Hepatocyte (in vitro differentiated cells): ENCODE results near the gene CNN3. TPM values are rescaled to one million over a fixed set of nuclear protein-coding genes. Genes with fewer than 3 reads are reported as not detected.

Experiments
- DNase-seq: peaks from one replicate; pipeline ENCODE4 v3.0.0-alpha.2; 2016; ENCODE audit warnings: low spot score
- H2AFZ ChIP-seq: fragments of 200-600 bp; sonication (generic); 2 replicates; pipeline ENCODE4 v1.6.0; 2016; ENCODE audit warnings: antibody characterized with exemption, mild to moderate bottlenecking
- H3K27ac ChIP-seq: fragments of 200-600 bp; sonication (generic); 2 replicates; pipeline ENCODE4 v1.5.1; 2016; ENCODE audit warnings: mild to moderate bottlenecking
- H3K27me3 ChIP-seq: fragments of 200-600 bp; sonication (generic); 2 replicates; pipeline ENCODE4 v1.6.1; 2016
- H3K36me3 ChIP-seq: fragments of 200-600 bp; sonication (generic); replicated peaks from 2 replicates; pipeline ENCODE4 v1.5.1; 2016; ENCODE audit warnings: low read depth; ENCODE audit not compliant: insufficient read depth
- H3K4me1 ChIP-seq: fragments of 200-600 bp; sonication (generic); 2 replicates; pipeline ENCODE4 v1.5.1; 2016; ENCODE audit warnings: mild to moderate bottlenecking, moderate library complexity; ENCODE audit not compliant: insufficient read depth
- H3K4me2 ChIP-seq: fragments of 200-600 bp; sonication (generic); 2 replicates; pipeline ENCODE4 v1.6.0; 2016
- H3K4me3 ChIP-seq: fragments of 200-600 bp; sonication (generic); 2 replicates; pipeline ENCODE4 v1.5.1; 2016; ENCODE audit warnings: mild to moderate bottlenecking
- H3K79me2 ChIP-seq: fragments of 200-600 bp; sonication (generic); 2 replicates; pipeline ENCODE4 v1.6.0; 2017; ENCODE audit warnings: mild to moderate bottlenecking
- H3K9me2 ChIP-seq: fragments of 200-600 bp; sonication (generic); replicated peaks from 2 replicates; pipeline ENCODE4 v1.6.0; 2017; ENCODE audit warnings: mild to moderate bottlenecking; ENCODE audit not compliant: insufficient read depth
- H3K9me3 ChIP-seq: fragments of 200-600 bp; sonication (generic); 2 replicates; pipeline ENCODE4 v1.5.1; 2016; ENCODE audit warnings: low read depth, mild to moderate bottlenecking
- H4K20me1 ChIP-seq: fragments of 200-600 bp; sonication (generic); 2 replicates; pipeline ENCODE4 v1.6.0; 2016; ENCODE audit warnings: mild to moderate bottlenecking; ENCODE audit not compliant: insufficient read depth, poor library complexity, severe bottlenecking
- EZH2 ChIP-seq: fragments of 200-600 bp; sonication (generic); IDR thresholded peaks from 2 replicates; pipeline ENCODE4 v1.6.1; 2016; ENCODE audit warnings: antibody characterized with exemption, mild to moderate bottlenecking, borderline replicate concordance
- EZH2phosphoT487 ChIP-seq: fragments of 200-600 bp; sonication (generic); IDR thresholded peaks from one replicate; pipeline ENCODE4 v1.6.1; 2018; ENCODE audit warnings: antibody characterized with exemption, mild to moderate bottlenecking, low read depth, moderate library complexity; ENCODE audit not compliant: unreplicated experiment, severe bottlenecking
- WGBS: methylation state at CpG from one replicate; pipeline ENCODE4 v1.1.6; 2016; ENCODE audit warnings: low lambda C conversion rate; ENCODE audit errors: missing lambda C conversion rate; 5-methylcytosine and 5-hydroxymethylcytosine counted together
- polyA plus RNA-seq: library from polyadenylated mRNA; unstranded; fragments of >200 nt; fragmentation: Nextera tagmentation; extraction: Ambion mirVana; gene quantifications from 2 replicates; pipeline ENCODE4 v1.2.1, GENCODE V29; 2016
- total RNA-seq: library from RNA; depleted of rRNA; stranded (reverse); fragments of >200 nt; gene quantifications from 2 replicates; pipeline ENCODE4 v1.2.3, GENCODE V29; 2014
- TF ChIP-seq, protein P1 (sequence below): fragments of 200-600 bp; sonication (generic); IDR thresholded peaks from 2 replicates; pipeline ENCODE4 v1.5.1; 2016; ENCODE audit warnings: antibody characterized with exemption, mild to moderate bottlenecking; ENCODE audit not compliant: poor library complexity

The CNN3 gene
- total and polyA plus RNA-seq, 2 experiments from 2014 or later, result 256 to 420 TPM

DNA sequence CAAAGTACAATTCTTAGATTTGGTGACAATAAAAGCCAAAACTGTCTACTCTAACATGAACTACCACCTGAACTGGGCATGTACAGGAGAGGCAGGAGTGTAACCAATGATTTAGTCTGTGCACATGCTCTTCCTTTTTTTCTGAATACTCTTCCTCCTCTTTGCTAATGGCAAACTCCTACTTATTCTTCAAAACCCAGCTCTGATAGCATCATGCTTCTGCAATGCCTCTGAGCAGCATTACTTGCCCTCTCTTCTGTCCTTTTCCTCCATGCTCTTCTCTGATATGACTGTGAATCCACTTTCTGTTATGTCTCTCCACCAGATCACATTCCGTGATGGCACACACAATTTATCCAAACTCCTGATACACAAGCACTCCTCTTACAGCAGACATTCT lies 31.4 kb downstream of the CNN3 start:
- H3K4me2 ChIP-seq, result no peak overlapping the region
- no peaks in the 10 kb centered on the region for H3K9me2 ChIP-seq
- no peak overlapping the region for H3K27ac ChIP-seq
- TF ChIP-seq, protein P1, sequence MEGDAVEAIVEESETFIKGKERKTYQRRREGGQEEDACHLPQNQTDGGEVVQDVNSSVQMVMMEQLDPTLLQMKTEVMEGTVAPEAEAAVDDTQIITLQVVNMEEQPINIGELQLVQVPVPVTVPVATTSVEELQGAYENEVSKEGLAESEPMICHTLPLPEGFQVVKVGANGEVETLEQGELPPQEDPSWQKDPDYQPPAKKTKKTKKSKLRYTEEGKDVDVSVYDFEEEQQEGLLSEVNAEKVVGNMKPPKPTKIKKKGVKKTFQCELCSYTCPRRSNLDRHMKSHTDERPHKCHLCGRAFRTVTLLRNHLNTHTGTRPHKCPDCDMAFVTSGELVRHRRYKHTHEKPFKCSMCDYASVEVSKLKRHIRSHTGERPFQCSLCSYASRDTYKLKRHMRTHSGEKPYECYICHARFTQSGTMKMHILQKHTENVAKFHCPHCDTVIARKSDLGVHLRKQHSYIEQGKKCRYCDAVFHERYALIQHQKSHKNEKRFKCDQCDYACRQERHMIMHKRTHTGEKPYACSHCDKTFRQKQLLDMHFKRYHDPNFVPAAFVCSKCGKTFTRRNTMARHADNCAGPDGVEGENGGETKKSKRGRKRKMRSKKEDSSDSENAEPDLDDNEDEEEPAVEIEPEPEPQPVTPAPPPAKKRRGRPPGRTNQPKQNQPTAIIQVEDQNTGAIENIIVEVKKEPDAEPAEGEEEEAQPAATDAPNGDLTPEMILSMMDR, result no peak
- no peak for TF ChIP-seq EZH2phosphoT487
- TF ChIP-seq EZH2, result no peak
- H3K4me3 ChIP-seq, result no peak overlapping the region
- no peaks in the 10 kb centered on the region for H4K20me1 ChIP-seq
- no peaks in the 10 kb centered on the region for H3K27me3 ChIP-seq
- peaks cover 11% of the 10 kb centered on the region for H3K79me2 ChIP-seq
- H2AFZ ChIP-seq, result no peak overlapping the region
- H3K9me3 ChIP-seq, result no peaks in the 10 kb centered on the region
- H3K36me3 ChIP-seq, result no peaks in the 10 kb centered on the region
- 97% methylated on average over 1 of the region's 1 CpG for WGBS
- H3K4me1 ChIP-seq, result peaks cover 14% of the 10 kb centered on the region
- no peak for DNase-seq

DNA sequence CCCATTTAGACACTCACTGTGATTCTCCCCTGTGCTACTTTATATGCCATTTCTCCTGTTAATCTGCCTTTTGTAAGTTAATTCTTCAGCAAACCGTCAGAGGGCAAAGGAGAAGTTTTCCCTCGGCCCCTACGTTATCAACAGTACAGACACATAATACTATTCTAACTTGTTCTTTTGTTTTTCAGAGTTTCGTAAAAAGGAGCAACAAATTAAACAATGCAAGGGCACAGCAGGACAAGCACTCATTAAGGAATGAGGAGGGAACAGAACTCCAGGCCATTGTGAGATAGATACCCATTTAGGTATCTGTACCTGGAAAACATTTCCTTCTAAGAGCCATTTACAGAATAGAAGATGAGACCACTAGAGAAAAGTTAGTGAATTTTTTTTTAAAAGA lies 32.3 kb downstream of the CNN3 start:
- no peaks in the 10 kb centered on the region for H3K27me3 ChIP-seq
- no peak overlapping the region for H3K4me3 ChIP-seq
- no peaks in the 10 kb centered on the region for H3K9me3 ChIP-seq
- no peak for DNase-seq
- no peaks in the 10 kb centered on the region for H4K20me1 ChIP-seq
- no peak overlapping the region for H2AFZ ChIP-seq
- TF ChIP-seq EZH2, result no peak
- TF ChIP-seq EZH2phosphoT487, result no peak
- TF ChIP-seq, protein P1, result no peak
- no peaks in the 10 kb centered on the region for H3K9me2 ChIP-seq
- 51% methylated on average over 4 of the region's 4 CpGs for WGBS
- no peaks in the 10 kb centered on the region for H3K36me3 ChIP-seq
- peaks cover 14% of the 10 kb centered on the region for H3K4me1 ChIP-seq
- peaks cover 8% of the 10 kb centered on the region for H3K79me2 ChIP-seq
- peak overlapping the region; percentile 18 for H3K27ac ChIP-seq
- no peak overlapping the region for H3K4me2 ChIP-seq

DNA sequence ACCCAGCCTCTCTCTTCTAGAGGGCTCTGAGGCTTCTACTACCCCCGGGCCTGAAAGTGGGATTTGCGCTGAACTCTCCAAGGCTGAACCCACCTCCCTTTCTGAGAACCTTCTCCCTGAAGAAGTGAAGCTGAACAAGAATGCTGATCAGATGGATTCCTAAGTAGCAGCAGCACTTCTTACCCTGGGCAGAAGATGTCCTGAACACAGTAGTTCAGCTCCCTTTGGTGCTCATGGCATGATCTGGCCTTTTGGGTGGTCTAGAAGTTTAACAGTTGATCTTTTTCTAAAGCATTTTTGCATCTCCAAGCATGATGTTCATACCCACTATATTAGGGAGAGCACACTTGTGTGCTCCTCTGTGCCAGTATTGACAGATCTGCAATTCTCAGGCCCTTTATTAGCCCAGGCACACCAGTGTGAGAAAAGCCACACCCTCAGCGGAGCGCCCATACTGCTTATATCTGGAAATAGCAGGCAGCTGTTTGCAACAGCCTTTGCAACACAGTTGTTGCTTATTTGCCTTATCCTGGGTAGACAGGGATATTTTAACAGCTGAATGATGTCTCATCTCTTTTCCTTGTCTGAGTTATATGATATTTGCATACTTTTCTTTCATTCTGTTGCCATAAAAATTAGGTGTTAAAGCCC lies 34.2 kb downstream of the CNN3 start:
- H3K79me2 ChIP-seq, result peaks cover 5% of the 10 kb centered on the region
- no peaks in the 10 kb centered on the region for H3K27me3 ChIP-seq
- peaks cover 8% of the 10 kb centered on the region for H3K4me1 ChIP-seq
- 92% methylated on average over 4 of the region's 4 CpGs for WGBS
- H3K36me3 ChIP-seq, result no peaks in the 10 kb centered on the region
- H4K20me1 ChIP-seq, result no peaks in the 10 kb centered on the region
- no peak overlapping the region for H3K4me3 ChIP-seq
- no peak overlapping the region for H3K4me2 ChIP-seq
- TF ChIP-seq EZH2, result no peak
- DNase-seq, result no peak
- H3K27ac ChIP-seq, result peak overlapping the region; percentile 35
- H2AFZ ChIP-seq, result no peak overlapping the region
- no peaks in the 10 kb centered on the region for H3K9me3 ChIP-seq
- no peaks in the 10 kb centered on the region for H3K9me2 ChIP-seq

DNA sequence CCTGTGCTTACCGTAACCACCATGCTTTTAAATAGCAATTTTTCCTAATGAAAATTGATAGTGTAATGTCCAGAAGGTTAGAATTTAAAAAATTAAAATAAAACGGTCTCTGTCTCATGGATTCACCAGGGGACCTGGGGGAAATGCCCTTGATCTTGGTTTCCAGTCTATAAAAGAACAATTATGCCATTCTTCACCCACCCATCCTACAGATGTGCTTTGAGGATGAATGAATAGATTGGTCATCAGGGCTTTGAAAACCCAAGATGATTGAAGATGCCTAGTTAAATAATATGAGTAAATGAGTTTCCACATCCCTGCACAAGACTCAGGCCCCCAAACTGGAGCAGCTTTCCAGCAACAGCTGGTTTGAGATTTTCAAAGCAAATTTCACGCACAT lies 38.7 kb downstream of the CNN3 start:
- no peaks in the 10 kb centered on the region for H3K79me2 ChIP-seq
- WGBS, result 86% methylated on average over 3 of the region's 3 CpGs
- DNase-seq, result no peak

More for the DNA sequence above, 38.7 kb downstream of the CNN3 start:
- H3K4me2 ChIP-seq, result no peak overlapping the region
- no peak overlapping the region for H2AFZ ChIP-seq
- no peak overlapping the region for H3K27ac ChIP-seq
- H3K9me3 ChIP-seq, result no peaks in the 10 kb centered on the region
- H3K27me3 ChIP-seq, result no peaks in the 10 kb centered on the region
- TF ChIP-seq, protein P1, result no peak
- TF ChIP-seq EZH2phosphoT487, result no peak
- TF ChIP-seq EZH2, result no peak
- no peaks in the 10 kb centered on the region for H3K9me2 ChIP-seq
- no peak overlapping the region for H3K4me3 ChIP-seq
- no peaks in the 10 kb centered on the region for H4K20me1 ChIP-seq
- H3K4me1 ChIP-seq, result peaks cover 14% of the 10 kb centered on the region
- no peaks in the 10 kb centered on the region for H3K36me3 ChIP-seq
